Ammon's horn (tissue), 1 donor: ENCODE results near the gene TATDN2.
"Not testable (repeated sequence)": the region's sequence is repeated elsewhere in the genome, so short reads cannot be mapped to it uniquely, and the experiment has no call there.

ENCODE experiments used
- DNase-seq: peaks from one replicate; pipeline ENCODE4 v3.0.0-alpha.2; 2016; ENCODE audit warnings: low spot score

TATDN2 gene

GRCh38 chr3:10268116-10268515, 19.9 kb downstream of the TATDN2 start:
- no peak for DNase-seq

GRCh38 chr3:10268930-10269329, 20.7 kb downstream of the TATDN2 start:
- no peak for DNase-seq

- no peak for DNase-seq
Measured at GRCh38 chr3:10269443-10269842, 21.2 kb downstream of the TATDN2 start.

DNA sequence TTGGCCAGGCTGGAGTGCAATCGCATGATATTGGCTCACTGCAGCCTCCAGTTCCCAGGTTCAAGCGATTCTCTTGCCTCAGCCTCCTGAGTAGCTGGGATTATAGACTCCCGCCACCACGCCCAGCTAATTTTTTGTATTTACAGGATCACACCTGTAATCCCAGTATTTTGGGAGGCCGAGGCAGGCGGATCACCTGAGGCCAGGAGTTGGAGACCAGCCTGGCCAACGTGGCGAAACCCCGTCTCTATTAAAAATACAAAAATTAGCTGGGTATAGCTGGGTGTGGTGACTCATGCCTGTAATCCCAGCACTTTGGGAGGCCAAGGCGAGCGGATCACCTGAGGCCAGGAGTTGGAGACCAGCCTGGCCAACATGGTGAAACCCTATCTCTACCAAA, 24.2 kb downstream of the TATDN2 start:
- not testable (repeated sequence) for DNase-seq

DNA sequence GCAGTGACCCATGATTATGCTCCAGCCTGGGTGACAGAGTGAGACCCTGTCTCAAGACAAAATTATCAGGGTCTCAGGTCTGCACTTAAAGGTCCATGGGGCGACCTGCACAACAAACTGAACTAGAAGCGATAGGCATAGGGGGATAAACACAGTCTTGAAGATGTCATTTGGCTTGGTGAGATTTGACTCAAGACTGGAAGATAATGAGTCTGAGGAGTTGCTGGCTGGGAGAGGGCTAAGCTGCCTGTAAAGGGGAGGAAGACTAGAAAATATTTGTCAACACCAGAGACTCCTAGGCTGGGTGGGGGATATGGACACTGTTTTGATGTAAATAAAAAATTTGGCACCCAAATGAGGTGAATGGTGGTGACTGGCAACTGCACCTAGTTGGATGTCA, 24.7 kb downstream of the TATDN2 start:
- no peak for DNase-seq

DNA sequence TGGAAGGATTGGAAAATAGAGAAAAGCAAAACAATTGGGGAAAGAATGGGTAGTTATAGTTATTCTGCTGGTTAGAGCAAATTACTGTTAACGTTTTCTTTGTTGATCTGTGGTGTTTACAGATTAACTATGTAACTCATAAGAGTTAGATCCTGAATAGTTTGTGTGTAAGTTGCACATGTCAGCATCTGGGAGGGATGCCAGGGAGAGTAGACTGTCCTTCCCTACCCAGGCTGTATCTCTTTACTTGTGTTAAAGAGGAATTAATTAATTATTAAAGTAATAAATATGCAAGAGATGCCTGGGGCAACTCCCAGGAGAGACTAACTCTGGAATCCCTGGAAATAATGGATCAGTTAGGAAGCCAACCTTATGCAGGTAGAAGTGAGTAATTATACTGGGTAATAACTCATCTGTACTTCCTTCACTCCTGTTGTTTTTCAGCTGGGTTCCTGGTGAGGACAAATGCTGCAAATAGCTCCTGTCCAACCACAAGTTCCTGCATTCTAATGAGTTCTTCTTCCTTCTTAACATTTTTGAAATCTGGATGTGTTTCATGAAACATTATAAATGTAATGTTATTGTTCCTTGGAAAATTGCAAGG, 25.5 kb downstream of the TATDN2 start:
- no peak for DNase-seq

DNA sequence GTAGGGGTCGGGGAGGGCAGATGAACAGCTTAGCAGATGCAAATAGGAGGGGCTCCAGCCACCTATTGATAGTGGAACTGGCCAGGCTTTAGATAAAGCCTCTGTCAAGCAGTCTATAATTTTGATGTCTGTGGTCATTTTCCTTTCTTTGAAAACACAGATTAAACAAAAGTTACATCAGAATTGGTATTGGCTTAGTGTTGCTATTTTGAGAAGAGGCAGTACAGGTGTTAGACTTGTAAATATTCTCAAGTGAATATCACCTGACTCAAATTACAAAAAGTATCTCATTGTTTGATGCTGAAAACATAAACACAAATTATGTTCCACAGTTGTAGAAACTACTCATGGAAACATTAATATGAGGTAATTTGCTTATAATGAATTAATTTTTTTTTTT, 26.3 kb downstream of the TATDN2 start:
- no peak for DNase-seq

DNA sequence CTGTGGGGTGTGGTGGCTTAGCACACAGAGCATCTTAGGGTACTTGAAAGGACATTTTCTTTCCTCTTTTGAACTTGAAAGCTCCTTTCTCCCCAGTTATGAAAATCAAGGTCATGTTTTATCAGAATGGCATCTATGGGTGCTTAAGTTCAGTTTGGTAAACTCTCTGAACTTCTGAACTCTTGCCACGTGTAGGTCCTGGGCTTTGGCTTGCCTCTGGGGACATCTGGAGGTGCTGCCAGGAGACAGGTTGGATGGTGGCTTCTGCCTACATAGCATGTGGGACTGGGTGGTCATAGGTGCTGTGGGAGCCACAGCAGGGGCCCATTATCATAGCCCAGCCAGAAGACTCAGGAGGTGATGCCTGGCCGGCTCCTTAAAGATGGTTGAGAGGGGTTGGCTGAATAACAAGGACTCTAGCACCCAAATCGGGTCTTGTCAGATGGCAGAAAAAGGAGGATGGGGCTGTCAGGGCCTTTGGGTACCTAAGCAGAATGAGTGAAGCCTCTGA, 28.9 kb downstream of the TATDN2 start:
- DNase-seq = no peak

- no peak for DNase-seq
Measured at GRCh38 chr3:10278501-10278900, 30.2 kb downstream of the TATDN2 start.

DNA sequence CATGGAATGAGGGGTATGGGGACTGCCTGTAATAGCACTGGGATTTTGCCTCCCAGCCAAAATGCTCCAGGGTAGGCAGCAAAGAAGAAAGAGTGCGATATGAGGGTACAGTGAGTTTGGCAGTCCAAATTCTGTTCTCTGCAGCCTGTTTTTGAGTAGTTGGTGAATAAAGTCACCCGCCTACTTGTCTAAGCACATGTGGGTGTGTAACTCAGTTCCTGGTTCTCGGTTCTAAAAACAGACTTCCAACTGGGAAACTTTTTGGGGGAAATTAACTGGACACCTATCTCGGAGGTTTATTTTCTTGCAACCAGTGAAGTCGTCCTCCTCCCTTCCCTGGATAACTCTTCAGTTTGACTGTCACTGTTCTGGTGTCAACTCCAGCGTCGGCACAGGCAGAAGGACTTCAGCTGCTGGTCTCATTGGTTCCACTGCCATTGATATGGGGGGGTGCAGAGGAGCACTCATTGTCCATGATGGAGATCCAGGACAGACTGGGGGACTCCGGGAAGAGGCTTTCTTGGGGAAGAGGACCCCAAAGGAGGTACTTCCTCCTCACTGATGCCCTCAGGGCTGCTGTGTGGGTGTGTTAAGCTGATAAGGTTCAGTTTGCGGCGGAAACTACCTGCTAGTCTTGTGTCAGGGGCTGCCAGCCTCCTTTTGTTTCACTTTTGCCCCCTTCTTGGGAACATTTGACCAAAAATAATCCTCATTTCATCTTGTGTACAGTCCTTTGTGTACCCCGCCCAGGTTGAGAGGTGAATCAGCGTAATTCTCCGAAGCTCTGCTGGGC, 31.3 kb downstream of the TATDN2 start:
- DNase-seq = no peak

- DNase-seq = no peak
Measured at GRCh38 chr3:10280177-10280529, 31.9 kb downstream of the TATDN2 start.

DNA sequence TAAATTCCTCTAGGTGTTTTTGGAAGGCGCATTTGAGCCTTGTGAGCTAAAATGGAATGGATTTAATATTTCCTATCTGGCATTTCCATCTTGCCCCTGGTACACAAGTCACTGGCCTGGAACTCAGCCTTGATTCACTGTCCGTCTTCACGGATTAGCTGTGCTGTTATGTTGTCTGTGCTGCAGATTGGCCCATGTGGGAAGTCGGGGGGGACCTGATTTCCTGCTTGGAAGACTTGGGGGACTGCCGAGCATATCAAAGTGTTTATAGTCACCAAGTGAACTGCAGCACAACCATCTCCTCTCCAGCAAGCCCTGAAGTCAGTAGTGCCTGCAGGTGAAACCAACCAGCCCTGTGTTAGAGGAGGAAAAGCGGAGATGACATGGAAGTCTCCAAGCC, 32.3 kb downstream of the TATDN2 start:
- DNase-seq = no peak

DNA sequence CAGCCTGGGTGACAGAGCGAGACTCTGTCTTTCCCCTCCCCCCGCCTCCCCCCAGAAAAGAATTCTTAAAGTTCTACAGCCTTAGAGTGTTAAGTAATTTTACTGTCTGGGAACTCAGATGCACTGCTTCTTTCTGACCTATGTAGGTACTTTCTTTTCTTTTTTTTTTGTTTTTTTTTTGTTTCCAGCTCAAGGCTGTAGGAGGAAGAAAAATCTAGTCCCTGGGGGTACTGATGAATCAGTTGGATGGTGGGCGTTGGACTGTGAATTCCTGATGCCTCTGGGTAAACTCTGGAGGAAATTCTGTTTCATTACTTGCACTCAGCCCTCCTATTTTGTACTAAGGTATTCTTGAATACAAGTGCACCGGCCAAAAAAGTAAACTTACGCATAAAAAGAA, 33.7 kb downstream of the TATDN2 start:
- DNase-seq = no peak

- DNase-seq = no peak
Measured at GRCh38 chr3:10283638-10284037, 35.4 kb downstream of the TATDN2 start.

GRCh38 chr3:10284496-10284895, 36.2 kb downstream of the TATDN2 start:
- DNase-seq = no peak

DNA sequence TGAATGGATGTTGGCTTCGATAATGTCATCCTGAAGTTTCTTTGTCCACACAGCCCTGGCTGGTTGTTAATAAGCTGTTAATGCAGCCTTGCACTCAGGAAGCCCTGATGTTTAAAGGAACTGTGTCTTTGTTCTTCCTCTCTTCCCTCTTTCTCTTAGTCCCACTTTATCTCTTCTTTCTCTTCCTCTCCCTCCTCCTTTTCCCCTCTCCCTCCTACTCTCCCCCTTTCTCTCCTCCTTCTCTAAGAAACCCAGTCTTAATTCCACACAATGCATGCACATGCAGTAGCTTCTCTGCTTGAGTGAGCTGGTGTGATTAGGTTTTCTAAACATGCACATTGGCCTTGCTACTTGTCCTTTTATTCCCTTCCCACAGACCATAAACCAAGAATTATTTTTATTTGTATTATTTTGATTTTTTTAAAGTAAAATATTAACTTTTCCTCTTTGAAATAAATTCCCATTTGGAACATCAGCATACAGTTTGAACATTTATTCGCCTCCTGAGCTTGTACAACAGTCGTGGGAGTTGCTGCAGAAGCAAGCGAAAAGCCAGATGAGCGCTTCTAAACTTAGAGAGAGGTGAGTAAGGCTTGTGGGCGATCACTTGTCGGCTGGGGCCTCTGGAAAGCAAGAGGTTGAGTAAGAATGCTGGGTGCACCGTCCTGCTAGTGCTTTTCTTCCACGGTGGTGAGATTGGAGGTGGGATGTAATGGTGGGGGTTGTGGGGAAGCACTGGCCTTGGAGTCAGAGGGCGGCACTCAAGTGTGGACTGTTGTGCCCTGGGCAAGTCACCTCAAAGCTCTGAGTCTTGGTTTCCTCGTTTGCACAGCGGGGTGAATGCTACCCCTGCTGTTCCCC, 37.2 kb downstream of the TATDN2 start:
- peak; percentile 50 for DNase-seq

- DNase-seq = no peak
Measured at GRCh38 chr3:10286133-10286524, 37.9 kb downstream of the TATDN2 start.

DNA sequence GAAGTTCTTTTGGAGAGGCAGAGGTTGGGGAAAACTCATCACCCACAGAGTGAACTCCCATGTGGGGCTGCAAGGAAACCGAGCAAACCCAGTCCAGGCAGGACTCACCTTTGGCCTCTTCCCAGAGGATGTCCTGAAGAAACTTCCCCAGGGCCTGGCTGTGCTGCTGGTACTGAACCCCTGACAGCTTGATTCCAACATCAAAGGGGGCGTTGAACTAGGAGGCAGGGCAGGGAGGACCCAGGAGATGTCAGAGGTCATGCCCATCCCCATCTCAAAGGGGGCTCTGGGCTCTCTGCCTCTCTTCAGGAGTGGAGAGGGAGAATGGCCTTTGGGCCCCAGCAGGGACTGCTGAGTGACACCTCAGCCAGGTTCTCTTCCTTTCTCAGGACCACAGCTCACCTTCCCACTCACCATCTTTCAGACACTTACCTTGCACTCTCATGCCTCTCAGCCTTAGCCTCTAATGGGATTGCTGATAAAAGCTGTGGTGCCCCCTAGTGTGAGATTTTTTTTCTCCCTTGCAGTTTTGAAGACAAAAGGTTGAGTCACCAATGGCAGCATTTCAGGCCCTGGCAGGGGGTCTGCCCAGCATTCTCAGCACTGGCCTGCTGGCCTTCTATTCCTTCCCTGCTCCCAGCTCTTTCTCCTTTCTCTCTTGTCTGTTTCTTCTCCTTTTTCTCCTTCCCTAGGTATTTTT, 38.5 kb downstream of the TATDN2 start:
- peak; percentile 79 for DNase-seq

DNA sequence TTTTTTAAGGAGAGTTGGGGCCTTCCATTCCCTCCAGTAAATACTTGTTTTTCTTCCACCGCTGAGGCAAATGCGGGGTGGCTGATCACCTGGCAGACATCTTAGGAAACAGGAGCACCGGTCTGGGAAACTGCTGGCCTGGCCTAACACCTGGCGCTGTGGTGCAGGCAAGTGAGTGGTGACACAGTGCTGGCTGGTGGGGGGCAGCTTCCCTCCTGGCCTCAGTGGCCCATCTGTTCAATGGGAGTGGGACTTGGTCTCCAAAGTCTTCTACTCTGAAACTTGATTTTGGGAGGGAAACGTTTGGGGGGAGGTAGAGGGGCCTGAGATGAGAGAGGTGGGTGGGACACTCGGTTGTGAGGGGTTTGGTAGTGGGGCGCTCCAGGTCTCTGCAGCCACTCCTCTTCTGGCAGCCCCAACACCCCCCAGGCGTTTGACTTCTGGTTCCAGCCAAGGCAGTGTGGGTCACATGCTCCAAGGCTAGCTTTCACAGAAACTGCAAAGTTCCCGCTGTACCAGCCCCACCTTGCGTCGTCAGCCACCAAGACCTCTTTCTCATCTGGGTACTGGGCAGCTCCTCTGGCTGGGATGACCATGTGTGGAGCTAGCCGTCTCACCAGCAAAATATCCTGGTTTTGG, 39.8 kb downstream of the TATDN2 start:
- DNase-seq = no peak

- no peak for DNase-seq
Measured at GRCh38 chr3:10288575-10288960, 40.3 kb downstream of the TATDN2 start.

DNA sequence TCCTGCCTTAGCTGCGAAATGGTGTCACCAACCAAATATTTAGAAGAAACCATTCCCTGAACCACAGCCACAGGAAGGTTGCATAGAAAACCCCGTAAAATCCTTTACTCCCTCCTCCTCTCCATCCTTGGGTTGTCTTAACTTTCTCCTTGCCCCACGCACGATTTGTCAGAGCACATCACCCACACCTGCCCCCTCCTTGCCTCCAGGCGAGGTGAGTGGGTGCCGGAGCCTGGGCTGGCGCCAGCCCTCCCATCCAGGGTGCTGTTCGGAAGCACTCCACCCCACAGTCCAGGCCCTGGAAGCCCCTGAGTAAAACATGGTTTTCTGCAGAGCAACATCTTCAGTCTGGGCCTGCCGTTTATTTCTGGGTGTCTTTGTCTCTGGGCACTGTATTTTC, 40.8 kb downstream of the TATDN2 start:
- DNase-seq = no peak
